WERI-Rb-1 (cell line): ENCODE data around the gene ARHGAP10.
A peak's percentile ranks its signal among the peaks of the same experiment; 100 is the strongest.

Experiments used
- DNase-seq: peaks from one replicate; pipeline ENCODE4 v3.0.0-alpha.2; 2020
- H3K27ac ChIP-seq: fragments of 250-450 bp; sonication (Bioruptor Pico); 2 replicates; pipeline ENCODE4 v1.5.1; 2020; ENCODE audit warnings: mild to moderate bottlenecking, moderate library complexity
- H3K27me3 ChIP-seq: fragments of 250-450 bp; sonication (Bioruptor Pico); 2 replicates; pipeline ENCODE4 v1.5.1; 2021; ENCODE audit warnings: mild to moderate bottlenecking, low read depth, moderate library complexity; ENCODE audit not compliant: insufficient read depth, severe bottlenecking
- H3K36me3 ChIP-seq: fragments of 250-450 bp; sonication (Bioruptor Pico); 2 replicates; pipeline ENCODE4 v1.5.1; 2020; ENCODE audit warnings: mild to moderate bottlenecking, moderate library complexity
- H3K4me3 ChIP-seq: 2 replicates; pipeline ENCODE4 v1.5.1; 2011; ENCODE audit warnings: low read depth, mild to moderate bottlenecking, control low read depth, low read length
- H3K9me3 ChIP-seq: fragments of 250-450 bp; sonication (Bioruptor Pico); 2 replicates; pipeline ENCODE4 v1.5.1; 2021; ENCODE audit warnings: mild to moderate bottlenecking, moderate library complexity; ENCODE audit not compliant: severe bottlenecking
- CTCF ChIP-seq: IDR thresholded peaks from 2 replicates; pipeline ENCODE4 v1.5.1; 2011; ENCODE audit warnings: low read depth, mild to moderate bottlenecking, control low read depth, inconsistent platforms, low read length

The ARHGAP10 gene

DNA sequence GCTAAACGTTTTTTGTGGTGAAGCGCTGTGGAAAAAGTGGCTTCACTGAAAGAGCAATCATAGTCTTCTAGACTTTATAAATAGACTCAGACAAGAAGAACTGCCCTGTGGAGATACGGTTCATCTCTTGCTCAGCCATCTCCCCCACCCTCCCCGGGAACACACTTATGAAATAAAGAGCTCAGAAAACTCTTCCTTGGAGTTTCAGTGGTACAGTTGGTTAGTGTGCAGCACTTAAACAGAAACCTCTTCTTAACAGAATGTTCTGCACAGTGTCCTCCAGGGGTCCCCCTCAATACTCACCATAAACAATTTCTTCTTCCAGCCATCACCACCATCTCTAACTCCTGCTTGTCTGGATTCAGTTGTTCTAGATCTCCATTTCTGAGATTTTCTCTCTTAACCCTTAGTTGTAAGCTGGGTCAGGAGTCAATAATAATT, 313.0 kb downstream of the ARHGAP10 start:
- Histone ChIP-seq H3K4me3 (no peak overlapping the region), H3K27me3 (no peaks in the 10 kb centered on the region), H3K36me3 (peaks cover 21% of the 10 kb centered on the region), H3K9me3 (no peaks in the 10 kb centered on the region), H3K27ac (no peak overlapping the region)
- peak; percentile 44; the same call in 1 of the 2 replicates for TF ChIP-seq CTCF
- DNase-seq = no peak

DNA sequence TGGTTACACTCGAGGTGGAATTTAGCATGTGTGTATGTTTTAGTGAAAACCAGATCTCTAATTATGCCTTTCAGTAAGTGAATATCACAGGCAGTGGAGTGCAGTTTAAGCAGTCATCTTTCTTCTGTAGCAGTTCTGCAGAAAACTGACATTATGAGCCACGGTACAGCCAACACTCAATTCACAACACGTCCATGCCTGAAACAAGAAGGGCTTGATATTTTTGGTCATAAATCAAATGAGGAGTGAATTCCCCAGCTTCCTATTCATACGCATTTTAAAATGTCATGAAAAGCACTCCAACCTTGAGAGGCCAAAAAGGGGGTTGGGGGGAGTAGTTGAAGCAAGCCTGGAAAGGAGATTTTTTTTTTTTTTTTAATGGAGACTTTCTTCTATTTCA, 316.7 kb downstream of the ARHGAP10 start:
- no peak overlapping the region for H3K27ac ChIP-seq
- DNase-seq = no peak
- TF ChIP-seq CTCF = no peak
- no peak overlapping the region for H3K4me3 ChIP-seq
- peaks cover 21% of the 10 kb centered on the region for H3K36me3 ChIP-seq
- no peaks in the 10 kb centered on the region for H3K9me3 ChIP-seq
- no peaks in the 10 kb centered on the region for H3K27me3 ChIP-seq

GRCh38 chr4:148051403-148051802, 319.5 kb downstream of the ARHGAP10 start:
- Histone ChIP-seq H3K36me3 (peaks cover 21% of the 10 kb centered on the region), H3K27ac (no peak overlapping the region), H3K27me3 (no peaks in the 10 kb centered on the region), H3K4me3 (no peak overlapping the region), H3K9me3 (no peaks in the 10 kb centered on the region)
- DNase-seq = no peak
- no peak for TF ChIP-seq CTCF

DNA sequence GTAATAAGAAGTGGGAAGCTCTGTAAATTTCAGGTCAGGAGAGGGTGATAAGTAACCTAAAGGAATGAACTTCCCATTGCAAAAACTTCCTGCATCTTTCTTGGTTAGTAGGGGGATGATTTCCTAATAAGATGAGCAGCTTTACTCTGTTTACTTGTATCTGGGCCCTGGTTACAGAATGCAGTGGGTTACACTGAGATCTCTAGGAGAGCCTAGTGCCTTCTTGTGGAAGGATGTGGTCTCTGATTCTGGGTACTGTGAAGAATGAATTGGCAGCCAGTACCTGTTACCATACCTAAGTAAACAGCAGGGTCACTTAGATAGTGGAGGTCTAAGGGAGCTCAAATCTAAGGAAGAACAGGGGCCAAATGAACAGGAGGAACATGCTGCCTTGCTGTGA, 320.6 kb downstream of the ARHGAP10 start:
- no peak for DNase-seq
- peak overlapping the region; percentile 21 for H3K27ac ChIP-seq
- H3K4me3 ChIP-seq = no peak overlapping the region
- H3K36me3 ChIP-seq = peaks cover 14% of the 10 kb centered on the region
- H3K9me3 ChIP-seq = no peaks in the 10 kb centered on the region
- no peak for TF ChIP-seq CTCF
- H3K27me3 ChIP-seq = no peaks in the 10 kb centered on the region

GRCh38 chr4:148053298-148054003, 321.6 kb downstream of the ARHGAP10 start:
- no peak for DNase-seq
- Histone ChIP-seq H3K27me3 (no peaks in the 10 kb centered on the region), H3K36me3 (peaks cover 10% of the 10 kb centered on the region), H3K27ac (peak overlapping the region; percentile 64), H3K9me3 (no peaks in the 10 kb centered on the region), H3K4me3 (no peak overlapping the region)
- no peak for TF ChIP-seq CTCF

DNA sequence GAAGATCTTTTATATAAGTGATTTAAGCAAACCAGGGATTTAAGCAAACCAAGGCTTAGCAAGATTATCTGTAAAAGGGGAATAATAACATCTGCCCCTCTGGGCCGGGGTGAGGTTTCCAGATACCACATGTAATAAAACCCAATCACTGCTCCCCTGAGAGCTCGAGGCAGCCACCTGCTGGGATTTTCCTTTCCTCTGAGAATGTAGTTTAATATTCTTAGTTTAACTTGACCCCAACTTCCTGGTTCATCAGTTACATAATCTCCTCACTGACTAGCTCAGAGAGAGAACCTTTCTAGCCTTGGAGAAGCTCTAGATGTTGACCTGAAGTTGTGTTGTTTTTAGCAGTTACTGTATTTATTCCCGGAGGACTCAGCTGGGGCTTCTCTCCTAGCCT, 322.4 kb downstream of the ARHGAP10 start:
- Histone ChIP-seq H3K4me3 (no peak overlapping the region), H3K27me3 (no peaks in the 10 kb centered on the region), H3K36me3 (peaks cover 2% of the 10 kb centered on the region), H3K27ac (peak overlapping the region; percentile 69), H3K9me3 (no peaks in the 10 kb centered on the region)
- peak; percentile 16; the same call in 1 of the 2 replicates for TF ChIP-seq CTCF
- peak; percentile 92 for DNase-seq
